Aorta (tissue), 5 donors: ENCODE measurements around the gene WNT9A. TPM values are rescaled to one million over a fixed set of nuclear protein-coding genes. Genes with fewer than 3 reads are reported as not detected.

ENCODE experiments used
- ATAC-seq: fragments of 200-7000 bp; cut with Tn5 transposase; one replicate; pipeline ENCODE4 v1.9.1; 2022; ENCODE audit warnings: moderate library complexity; ENCODE audit not compliant: low FRiP score
- DNase-seq, 2 donors: peaks; one replicate each; pipeline ENCODE4 v3.0.0-alpha.2; 2020
- H3K27ac ChIP-seq, 2 donors: one replicate each; pipeline ENCODE4 v1.5.1; 2013; ENCODE audit warnings: low read length in 2 of 2, mild to moderate bottlenecking in 2 of 2, moderate library complexity in 2 of 2, control low read depth in 1 of 2, inconsistent platforms in 1 of 2, low read depth in 1 of 2
- H3K27me3 ChIP-seq, 2 donors: one replicate each; pipeline ENCODE4 v1.6.1; 2013; ENCODE audit warnings: control low read depth in 1 of 2, low read length in 1 of 2, mild to moderate bottlenecking in 1 of 2, moderate library complexity in 1 of 2; ENCODE audit not compliant: insufficient read depth in 2 of 2, control insufficient read depth in 1 of 2
- H3K36me3 ChIP-seq, 2 donors: one replicate each; pipeline ENCODE4 v1.6.1; 2013; ENCODE audit warnings: control low read depth in 1 of 2, low read length in 1 of 2, mild to moderate bottlenecking in 1 of 2; ENCODE audit not compliant: insufficient read depth in 2 of 2, control insufficient read depth in 1 of 2
- H3K4me1 ChIP-seq, 2 donors: one replicate each; pipeline ENCODE4 v1.6.1; 2013; ENCODE audit warnings: low read length in 2 of 2, control low read depth in 1 of 2, mild to moderate bottlenecking in 1 of 2, moderate library complexity in 1 of 2; ENCODE audit not compliant: insufficient read depth in 2 of 2, control insufficient read depth in 1 of 2
- H3K4me3 ChIP-seq, 2 donors: one replicate each; pipeline ENCODE4 v1.5.1; 2013; ENCODE audit warnings: low read length in 2 of 2, control low read depth in 1 of 2, mild to moderate bottlenecking in 1 of 2
- H3K9me3 ChIP-seq: one replicate; pipeline ENCODE4 v1.6.1; 2013; ENCODE audit warnings: mild to moderate bottlenecking, low read length; ENCODE audit not compliant: control insufficient read depth
- WGBS, 2 donors: extraction: QIAGEN DNeasy Blood & Tissue Kit; methylation state at CpG; one replicate each; pipeline ENCODE4 v1.1.7; 2013; 5-methylcytosine and 5-hydroxymethylcytosine counted together
- intact Hi-C, 2 donors: fragments of 100-400 bp; cut with DNase I; formaldehyde crosslinking; loops; one replicate each; pipeline versions ENCODE4 v1.14.2 to v1.15.0; 2022
- polyA plus RNA-seq, 2 donors: library from polyadenylated mRNA; stranded (reverse); fragments of 200-250 nt; gene quantifications; one replicate each; pipeline ENCODE4 v1.2.3, GENCODE V29; 2013
- total RNA-seq, 2 donors: library from RNA; stranded (reverse); fragmentation: NEBNext Ultra II Directional; extraction: Animal tissue kit (Norgen Biotek cat#: 25700); gene quantifications; one replicate each; pipeline ENCODE4 v1.2.1, GENCODE V29; 2021
- donor health status: healthy with polysubstance abuse.
- donor health status: Bipolar disorder and iron deficiency.
- donor health status: DM: no; HTN: no; CAD: no.
- donor health status: DM: no; HTN: no; CAD: no.
- donor health status: DM: yes; HTN: yes; CAD: no.

The WNT9A gene
- total and polyA plus RNA-seq, 4 donors = 0.13 to 3.5 (median 0.66) TPM

GRCh38 chr1:227926896-227927885 is 20.5 kb downstream of the WNT9A start:
- Histone ChIP-seq H3K9me3 (no peaks in the 10 kb centered on the region), H3K36me3 (no peaks in the 10 kb centered on the region), H3K27me3 (no peaks in the 10 kb centered on the region), H3K4me1 (no peaks in the 10 kb centered on the region), H3K27ac (no peak overlapping the region), H3K4me3 (no peak overlapping the region)
- WGBS, 2 donors = 89 to 94% methylated on average over 20 of the region's 20 CpGs
- ATAC-seq = no peak
- DNase-seq = peak in 1 of 2 donors; percentile 41
- intact Hi-C loops = no loop called here

- Histone ChIP-seq H3K27ac (no peak overlapping the region), H3K9me3 (no peaks in the 10 kb centered on the region), H3K4me1 (no peaks in the 10 kb centered on the region), H3K36me3 (no peaks in the 10 kb centered on the region), H3K4me3 (no peak overlapping the region), H3K27me3 (no peaks in the 10 kb centered on the region)
- intact Hi-C loops = no loop called here
- ATAC-seq (no peak), DNase-seq (peak in 1 of 2 donors; percentile 33)
- 89 to 90% methylated on average over 11 of the region's 11 CpGs for WGBS, 2 donors
Observed at GRCh38 chr1:227926216-227926791, 21.4 kb downstream of the WNT9A start.

DNA sequence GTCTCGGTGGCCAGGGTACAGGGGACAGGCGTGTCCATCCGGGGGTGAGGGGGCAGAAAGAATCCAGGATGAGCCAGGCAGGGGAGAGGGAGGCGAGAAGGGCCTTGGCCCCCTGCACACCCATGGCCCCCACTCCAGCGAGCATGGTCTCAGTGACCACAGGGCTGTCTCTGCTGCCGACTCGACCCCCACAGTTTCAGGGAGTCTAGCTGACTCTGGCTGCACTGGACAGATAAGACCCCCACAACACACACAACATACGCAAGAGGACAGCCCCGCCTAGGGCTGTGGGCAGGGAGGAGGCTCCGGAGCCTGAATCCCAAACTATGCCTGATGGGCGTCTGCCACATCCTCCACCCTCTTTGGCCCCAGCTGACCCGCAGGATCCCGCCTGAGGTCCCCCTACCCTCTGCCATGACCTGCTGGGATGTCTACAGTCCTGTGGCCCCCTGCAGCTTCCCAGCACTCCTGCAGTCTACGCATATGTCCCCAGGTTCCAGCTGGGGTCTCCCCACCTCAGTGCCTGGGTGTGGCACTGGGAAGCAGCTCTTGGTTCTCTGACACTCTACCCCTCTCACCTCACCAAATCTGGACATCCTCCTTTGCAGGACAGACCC is 22.0 kb downstream of the WNT9A start:
- no peak for ATAC-seq
- no peaks in the 10 kb centered on the region for H3K4me1 ChIP-seq
- WGBS, 2 donors = 93 to 95% methylated on average over 14 of the region's 14 CpGs
- peak in 1 of 2 donors; percentile 26 for DNase-seq
- no peaks in the 10 kb centered on the region for H3K9me3 ChIP-seq
- no peak overlapping the region for H3K27ac ChIP-seq
- no peaks in the 10 kb centered on the region for H3K36me3 ChIP-seq
- H3K4me3 ChIP-seq = no peak overlapping the region
- intact Hi-C loops = no loop called here
- no peaks in the 10 kb centered on the region for H3K27me3 ChIP-seq

DNA sequence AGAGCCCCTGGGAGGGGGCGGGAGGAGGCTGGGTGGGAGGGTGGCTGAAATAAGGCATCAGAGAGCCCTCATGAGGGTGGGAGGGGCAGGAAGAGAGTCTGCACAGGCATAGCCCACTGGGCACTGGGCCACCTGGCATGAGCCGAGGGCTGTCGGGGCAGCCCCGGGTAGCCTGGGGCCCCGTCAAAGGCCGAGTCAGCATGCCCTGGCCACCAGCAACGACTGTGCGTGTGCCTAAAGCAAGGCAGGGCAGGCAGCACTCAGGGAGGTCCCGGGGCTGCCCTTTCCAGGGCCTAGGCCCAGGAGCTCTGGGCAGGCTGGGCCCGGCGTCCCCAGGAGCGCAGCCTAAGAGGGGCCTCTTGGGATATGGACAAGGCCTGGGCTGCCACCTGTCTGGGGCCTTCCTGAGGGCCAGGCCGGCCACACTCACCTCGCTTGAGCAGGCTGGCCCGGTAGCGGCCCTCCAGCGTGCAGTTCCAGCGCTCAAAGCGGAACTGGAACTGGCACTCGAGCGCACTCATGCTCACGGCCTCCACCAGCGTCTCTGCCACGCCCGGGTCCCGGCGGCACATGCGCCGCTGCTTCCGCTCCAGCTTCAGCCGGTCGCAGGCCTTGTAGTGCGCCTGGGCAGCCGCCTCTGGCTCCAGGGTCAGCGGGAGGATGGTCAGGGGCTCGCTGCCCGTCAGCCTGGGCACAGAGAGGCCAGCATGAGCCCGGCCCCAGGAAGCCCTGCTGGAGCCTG is 22.7 kb downstream of the WNT9A start:
- no peaks in the 10 kb centered on the region for H3K36me3 ChIP-seq
- no peak overlapping the region for H3K27ac ChIP-seq
- no peaks in the 10 kb centered on the region for H3K27me3 ChIP-seq
- DNase-seq (peak in 1 of 2 donors; percentile 30), ATAC-seq (no peak)
- 86 to 91% methylated on average over 37 to 38 of the region's 38 CpGs for WGBS, 2 donors
- H3K4me3 ChIP-seq = no peak overlapping the region
- no peaks in the 10 kb centered on the region for H3K9me3 ChIP-seq
- intact Hi-C loops = no loop called here
- no peaks in the 10 kb centered on the region for H3K4me1 ChIP-seq

DNA sequence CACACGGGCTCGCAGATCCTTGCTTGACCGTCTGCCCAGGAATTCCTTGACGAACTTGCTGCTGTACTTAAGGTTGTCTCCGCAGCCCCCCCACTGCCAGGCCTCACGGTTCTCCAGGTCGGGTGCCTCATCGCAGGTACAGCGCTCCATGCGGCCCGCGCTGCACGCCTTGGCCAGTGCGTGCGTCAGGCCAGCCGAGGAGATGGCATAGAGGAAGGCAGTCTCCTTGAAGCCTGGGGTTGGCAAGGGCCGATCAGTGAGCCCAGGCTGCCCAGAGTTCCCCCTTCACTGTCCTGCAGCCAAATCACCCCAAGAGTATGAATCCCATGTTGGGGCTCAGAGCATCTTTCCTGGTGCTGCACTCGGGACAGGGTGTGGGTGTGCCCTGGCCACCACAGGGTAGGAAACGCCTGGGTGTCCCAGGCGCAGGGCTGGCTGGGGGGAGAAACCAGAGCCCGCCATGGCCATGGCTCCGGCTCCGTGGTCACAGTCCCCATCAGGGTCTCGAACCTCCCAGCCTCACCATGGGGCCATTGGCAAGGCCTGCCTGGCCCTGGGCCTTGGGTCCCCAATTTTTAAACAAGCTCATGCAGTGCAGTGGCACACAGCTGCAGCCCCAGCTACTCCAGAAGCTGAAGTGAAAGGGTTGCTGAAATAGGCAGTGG is 23.4 kb downstream of the WNT9A start:
- Histone ChIP-seq H3K4me3 (no peak overlapping the region), H3K27ac (no peak overlapping the region), H3K9me3 (no peaks in the 10 kb centered on the region), H3K36me3 (no peaks in the 10 kb centered on the region), H3K4me1 (no peaks in the 10 kb centered on the region), H3K27me3 (no peaks in the 10 kb centered on the region)
- WGBS, 2 donors = 95% methylated on average over 24 of the region's 24 CpGs
- ATAC-seq (no peak), DNase-seq (peak in 1 of 2 donors; percentile 41)
- intact Hi-C loops = no loop called here

DNA sequence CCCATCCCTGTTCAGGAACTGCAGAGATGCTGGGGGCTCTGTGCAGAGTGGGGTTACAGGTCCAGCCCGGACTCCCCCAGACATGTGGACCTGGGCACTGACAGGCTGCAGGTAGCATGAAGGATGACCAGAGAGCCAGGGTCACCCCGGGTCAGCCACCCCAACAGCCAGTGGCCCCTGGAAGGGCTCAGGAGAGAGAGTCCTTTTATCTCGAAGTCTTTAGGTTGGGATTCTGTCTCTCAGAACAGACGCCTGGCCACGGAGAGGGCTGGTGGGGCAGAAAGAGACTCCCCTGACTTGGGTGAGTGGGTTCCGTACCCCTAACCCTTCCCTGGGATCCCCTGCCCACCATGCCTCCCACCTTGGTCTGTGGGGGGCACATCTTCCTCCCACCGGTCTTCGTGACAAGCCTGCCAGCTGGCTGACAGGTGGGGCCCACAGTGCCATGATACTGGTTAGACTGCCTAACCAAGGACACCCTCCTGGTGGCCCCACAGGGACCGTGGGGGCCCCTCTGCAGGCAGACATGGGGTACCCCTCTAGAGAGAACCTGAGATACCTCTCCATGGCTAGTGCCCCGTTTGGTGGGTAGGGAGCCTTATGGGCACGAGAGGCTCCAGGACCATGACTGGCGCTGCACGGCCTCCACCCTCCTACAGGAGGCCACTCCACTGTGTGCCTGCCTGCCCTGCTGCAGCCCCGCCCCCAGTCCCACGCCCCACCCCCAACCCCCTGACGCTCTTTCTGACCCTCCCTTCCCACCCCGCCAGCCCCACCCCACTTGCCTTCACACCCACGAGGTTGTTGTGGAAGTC is 24.2 kb downstream of the WNT9A start:
- H3K9me3 ChIP-seq = no peaks in the 10 kb centered on the region
- no peak overlapping the region for H3K4me3 ChIP-seq
- intact Hi-C loops = no loop called here
- ATAC-seq = no peak
- H3K27me3 ChIP-seq = no peaks in the 10 kb centered on the region
- 88 to 90% methylated on average over 18 of the region's 18 CpGs for WGBS, 2 donors
- DNase-seq = peak in 1 of 2 donors; percentile 6
- H3K4me1 ChIP-seq = no peaks in the 10 kb centered on the region
- H3K36me3 ChIP-seq = no peaks in the 10 kb centered on the region
- H3K27ac ChIP-seq = no peak overlapping the region

GRCh38 chr1:227922501-227923352 is 25.0 kb downstream of the WNT9A start:
- intact Hi-C loops = no loop called here
- peak in 1 of 2 donors; percentile 24 for DNase-seq
- Histone ChIP-seq H3K4me3 (no peak overlapping the region), H3K9me3 (no peaks in the 10 kb centered on the region), H3K27ac (no peak overlapping the region), H3K27me3 (no peaks in the 10 kb centered on the region), H3K36me3 (no peaks in the 10 kb centered on the region), H3K4me1 (no peaks in the 10 kb centered on the region)
- WGBS, 2 donors = 75 to 81% methylated on average over 18 of the region's 18 CpGs
- no peak for ATAC-seq
